ENCODE results near the gene SCN5A. TPM values are rescaled to one million over a fixed set of nuclear protein-coding genes. Genes with fewer than 3 reads are reported as not detected.

Gene SCN5A
- total and polyA plus RNA-seq, 2 experiments from 2014 or later = 10.2 to 10.6 TPM

- TF ChIP-seq ZNF462 (CRISPR knock-in tag; IDR thresholded peaks at IDR 0.05) (no peak), ZNF114 (CRISPR knock-in tag; IDR thresholded peaks at IDR 0.05) (no peak), NANOG (IDR thresholded peaks at IDR 0.05; ENCODE audit: borderline replicate concordance) (no peak), EZH2phosphoT487 (IDR thresholded peaks at IDR 0.05; ENCODE audit: unreplicated experiment) (no peak)
Measured at GRCh38 chr3:38650248-38650951, 913 bp upstream of the SCN5A start (continued).

GRCh38 chr3:38648659-38649499 lies 608 bp downstream of the SCN5A start:
- H3K79me2 ChIP-seq (replicated peaks; ENCODE audit: insufficient read depth) = peaks cover 5% of the 10 kb centered on the region; the same call in 1 of the 2 replicates
- ATAC-seq = peak; percentile 46
- no peaks in the 10 kb centered on the region for H3K9me3 Mint-ChIP-seq
- TF ChIP-seq ZNF331 (CRISPR knock-in tag; IDR thresholded peaks at IDR 0.05; ENCODE audit: low read depth) = no peak
- TF ChIP-seq CTCF (conservative IDR thresholded peaks at IDR 0.05; ENCODE audit: low read depth in 2 of 2) = no peak

More at GRCh38 chr3:38648659-38649499, 608 bp downstream of the SCN5A start:
- H4K20me1 ChIP-seq (replicated peaks; ENCODE audit: insufficient read depth) = peaks cover 8% of the 10 kb centered on the region
- H3K9me2 ChIP-seq (ENCODE audit: insufficient read depth) = no peaks in the 10 kb centered on the region
- H2AFZ ChIP-seq = peak overlapping the region; percentile 81
- peaks cover 47% of the 10 kb centered on the region for H3K27me3 ChIP-seq (ENCODE audit: insufficient read depth)
- Mint-ChIP-seq H3K36me3 (ENCODE audit: low read depth) (no peaks in the 10 kb centered on the region), H3K27ac (no peak overlapping the region), H3K4me3 (peak overlapping the region; percentile 81), H3K27me3 (ENCODE audit: insufficient read depth, low read depth, poor library complexity) (peaks cover 7% of the 10 kb centered on the region), H3K4me1 (peaks cover 4% of the 10 kb centered on the region)
- H3K27ac ChIP-seq (ENCODE audit: low read depth) = no peak overlapping the region
- peak; percentile 62 for DNase-seq (ENCODE audit: low spot score)
- H3K4me1 ChIP-seq (ENCODE audit: insufficient read depth) = peaks cover 11% of the 10 kb centered on the region; the same call in 1 of the 2 replicates
- peak overlapping the region; percentile 95 for H3K4me2 ChIP-seq
- peak overlapping the region; percentile 87 for H3K4me3 ChIP-seq
- no peaks in the 10 kb centered on the region for H3K36me3 ChIP-seq (ENCODE audit: insufficient read depth)
- no peaks in the 10 kb centered on the region for H3F3A ChIP-seq (replicated peaks; ENCODE audit: low read depth)
